ENCODE measurements around the gene TMEM150C. TPM values are rescaled to one million over a fixed set of nuclear protein-coding genes. Genes with fewer than 3 reads are reported as not detected.

TMEM150C gene
- total RNA-seq, 1 donor from 2014 or later, result 0.95 TPM

- no peak overlapping the region for H3K27ac ChIP-seq (ENCODE audit: low read depth, low read length)
- no peak overlapping the region for H3K9ac ChIP-seq (ENCODE audit: low read length)
- H3K9me3 ChIP-seq (ENCODE audit: insufficient read depth, low read depth, low read length), result no peaks in the 10 kb centered on the region
- Mint-ChIP-seq H3K9me3 (ENCODE audit: unreplicated experiment) (no peaks in the 10 kb centered on the region), H3K4me1 (ENCODE audit: low read depth, unreplicated experiment) (peaks cover 5% of the 10 kb centered on the region), H3K4me3 (ENCODE audit: unreplicated experiment) (no peak overlapping the region), H3K27ac (ENCODE audit: unreplicated experiment) (no peak overlapping the region), H3K36me3 (ENCODE audit: low read depth, unreplicated experiment) (no peaks in the 10 kb centered on the region), H3K27me3 (ENCODE audit: low read depth, unreplicated experiment) (peaks cover 12% of the 10 kb centered on the region)
- peaks cover 3% of the 10 kb centered on the region for H3K27me3 ChIP-seq (ENCODE audit: insufficient read depth, low read length)
- TF ChIP-seq EZH2 (IDR thresholded peaks at IDR 0.05; ENCODE audit: insufficient read depth, low read length), result no peak
- no peak for TF ChIP-seq CTCF (IDR thresholded peaks at IDR 0.05; ENCODE audit: insufficient read depth, low read depth, low read length)
- no peak overlapping the region for H2AFZ ChIP-seq (ENCODE audit: low read depth, low read length)
- no peaks in the 10 kb centered on the region for H4K20me1 ChIP-seq (ENCODE audit: insufficient read depth, low read length)
- no peak for FAIRE-seq
- no peak overlapping the region for H3K4me2 ChIP-seq (ENCODE audit: low read length)
- no peaks in the 10 kb centered on the region for H3K79me2 ChIP-seq (ENCODE audit: insufficient read depth, low read length)
- peaks cover 10% of the 10 kb centered on the region for H3K4me1 ChIP-seq (ENCODE audit: insufficient read depth, low read length)
- no peak overlapping the region for H3K4me3 ChIP-seq (ENCODE audit: insufficient read depth, low read depth, low read length)
- no peaks in the 10 kb centered on the region for H3K36me3 ChIP-seq (ENCODE audit: insufficient read depth, low read length)
- DNase-seq (ENCODE audit: low read depth), result no peak
These were observed 38.6 kb downstream of the TMEM150C start for GRCh38 chr4:82523179-82523578.

GRCh38 chr4:82522472-82522871 is 39.3 kb downstream of the TMEM150C start:
- H3K4me2 ChIP-seq (ENCODE audit: low read length), result no peak overlapping the region
- H2AFZ ChIP-seq (ENCODE audit: low read depth, low read length), result no peak overlapping the region
- H3K9me3 ChIP-seq (ENCODE audit: insufficient read depth, low read depth, low read length), result no peaks in the 10 kb centered on the region
- H3K79me2 ChIP-seq (ENCODE audit: insufficient read depth, low read length), result no peaks in the 10 kb centered on the region
- FAIRE-seq (no peak), DNase-seq (ENCODE audit: low read depth) (no peak)
- no peak overlapping the region for H3K9ac ChIP-seq (ENCODE audit: low read length)
- H3K36me3 ChIP-seq (ENCODE audit: insufficient read depth, low read length), result no peaks in the 10 kb centered on the region
- Mint-ChIP-seq H3K27me3 (ENCODE audit: low read depth, unreplicated experiment) (peaks cover 7% of the 10 kb centered on the region), H3K9me3 (ENCODE audit: unreplicated experiment) (no peaks in the 10 kb centered on the region), H3K4me1 (ENCODE audit: low read depth, unreplicated experiment) (peaks cover 5% of the 10 kb centered on the region), H3K36me3 (ENCODE audit: low read depth, unreplicated experiment) (no peaks in the 10 kb centered on the region), H3K27ac (ENCODE audit: unreplicated experiment) (no peak overlapping the region), H3K4me3 (ENCODE audit: unreplicated experiment) (no peak overlapping the region)
- H3K4me3 ChIP-seq (ENCODE audit: insufficient read depth, low read depth, low read length), result no peak overlapping the region
- H3K27me3 ChIP-seq (ENCODE audit: insufficient read depth, low read length), result peaks cover 3% of the 10 kb centered on the region
- H3K4me1 ChIP-seq (ENCODE audit: insufficient read depth, low read length), result peaks cover 12% of the 10 kb centered on the region
- H3K27ac ChIP-seq (ENCODE audit: low read depth, low read length), result no peak overlapping the region
- TF ChIP-seq CTCF (IDR thresholded peaks at IDR 0.05; ENCODE audit: insufficient read depth, low read depth, low read length) (no peak), EZH2 (IDR thresholded peaks at IDR 0.05; ENCODE audit: insufficient read depth, low read length) (no peak)
- no peaks in the 10 kb centered on the region for H4K20me1 ChIP-seq (ENCODE audit: insufficient read depth, low read length)

- Histone ChIP-seq H3K9me3 (ENCODE audit: insufficient read depth, low read depth, low read length) (no peaks in the 10 kb centered on the region), H3K27ac (ENCODE audit: low read depth, low read length) (no peak overlapping the region), H3K4me2 (ENCODE audit: low read length) (no peak overlapping the region), H3K4me3 (ENCODE audit: insufficient read depth, low read depth, low read length) (no peak overlapping the region), H3K9ac (ENCODE audit: low read length) (no peak overlapping the region), H3K27me3 (ENCODE audit: insufficient read depth, low read length) (peaks cover 3% of the 10 kb centered on the region), H3K4me1 (ENCODE audit: insufficient read depth, low read length) (peaks cover 22% of the 10 kb centered on the region), H4K20me1 (ENCODE audit: insufficient read depth, low read length) (no peaks in the 10 kb centered on the region), H3K36me3 (ENCODE audit: insufficient read depth, low read length) (no peaks in the 10 kb centered on the region), H2AFZ (ENCODE audit: low read depth, low read length) (no peak overlapping the region), H3K79me2 (ENCODE audit: insufficient read depth, low read length) (no peaks in the 10 kb centered on the region)
- TF ChIP-seq EZH2 (IDR thresholded peaks at IDR 0.05; ENCODE audit: insufficient read depth, low read length) (no peak), CTCF (IDR thresholded peaks at IDR 0.05; ENCODE audit: insufficient read depth, low read depth, low read length) (no peak)
- Mint-ChIP-seq H3K4me1 (ENCODE audit: low read depth, unreplicated experiment) (peaks cover 11% of the 10 kb centered on the region), H3K9me3 (ENCODE audit: unreplicated experiment) (no peaks in the 10 kb centered on the region), H3K27ac (ENCODE audit: unreplicated experiment) (no peak overlapping the region), H3K36me3 (ENCODE audit: low read depth, unreplicated experiment) (peaks cover 1% of the 10 kb centered on the region), H3K4me3 (ENCODE audit: unreplicated experiment) (no peak overlapping the region), H3K27me3 (ENCODE audit: low read depth, unreplicated experiment) (peaks cover 7% of the 10 kb centered on the region)
- DNase-seq (ENCODE audit: low read depth) (no peak), FAIRE-seq (no peak)
These were observed 40.5 kb downstream of the TMEM150C start for GRCh38 chr4:82521283-82521682.
